ENCODE results near the gene ZNF74.

Gene ZNF74

DNA sequence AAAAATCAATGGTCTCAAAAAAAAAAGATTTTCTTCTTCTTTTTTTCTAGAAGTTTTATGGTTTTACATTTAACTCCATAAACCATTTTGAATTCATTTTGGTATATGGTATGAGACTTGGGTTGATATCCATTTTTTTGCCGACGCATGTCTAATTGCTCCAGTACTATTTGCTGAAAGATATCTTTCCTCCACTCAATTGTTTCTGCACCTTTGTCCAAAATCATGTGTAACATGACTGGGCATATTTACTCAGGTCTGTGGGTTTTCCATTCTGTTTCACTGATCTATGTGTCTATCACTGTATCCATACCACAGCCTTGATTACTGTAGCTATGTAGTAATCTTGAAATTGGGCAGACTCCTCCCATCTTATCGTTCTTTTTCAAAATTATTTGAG, 59.3 kb downstream of the ZNF74 start:
- Histone ChIP-seq H3K9me3 (ENCODE audit: control insufficient read depth, insufficient read depth, low read depth, low read length) (no peaks in the 10 kb centered on the region), H3K36me3 (ENCODE audit: control insufficient read depth, insufficient read depth, low read length) (peaks cover 4% of the 10 kb centered on the region; the same call in 1 of the 2 replicates), H3K4me3 (ENCODE audit: low read depth, low read length) (no peak overlapping the region)

DNA sequence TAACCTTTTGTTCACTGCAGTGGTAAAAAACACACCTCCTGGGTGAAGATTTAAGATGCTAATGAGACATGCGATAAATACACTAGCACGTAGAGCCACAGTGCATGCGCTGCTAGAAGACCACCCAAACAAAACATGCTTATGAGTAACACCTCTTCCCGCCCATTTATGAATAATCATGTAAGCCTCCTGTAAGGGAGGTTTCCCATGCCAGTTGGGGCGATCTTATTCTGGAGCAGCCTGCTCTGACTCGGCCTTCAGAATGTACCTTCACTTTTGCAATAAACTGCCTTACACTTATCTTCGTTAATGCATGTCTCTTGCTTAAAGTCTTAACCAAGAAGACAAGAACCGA, 61.7 kb downstream of the ZNF74 start:
- peaks cover 4% of the 10 kb centered on the region; the same call in 1 of the 2 replicates for H3K36me3 ChIP-seq (ENCODE audit: control insufficient read depth, insufficient read depth, low read length)
- no peak overlapping the region for H3K27ac ChIP-seq (ENCODE audit: low read depth, low read length)
- H3K4me3 ChIP-seq (ENCODE audit: low read depth, low read length) = no peak overlapping the region

More for the DNA sequence above, 59.3 kb downstream of the ZNF74 start:
- Histone ChIP-seq H3K4me1 (ENCODE audit: control insufficient read depth, insufficient read depth, low read length) (peaks cover 4% of the 10 kb centered on the region), H3K27me3 (ENCODE audit: control insufficient read depth, insufficient read depth, low read length) (no peaks in the 10 kb centered on the region), H3K9ac (ENCODE audit: low read length) (no peak overlapping the region), H3K27ac (ENCODE audit: low read depth, low read length) (no peak overlapping the region)

DNA sequence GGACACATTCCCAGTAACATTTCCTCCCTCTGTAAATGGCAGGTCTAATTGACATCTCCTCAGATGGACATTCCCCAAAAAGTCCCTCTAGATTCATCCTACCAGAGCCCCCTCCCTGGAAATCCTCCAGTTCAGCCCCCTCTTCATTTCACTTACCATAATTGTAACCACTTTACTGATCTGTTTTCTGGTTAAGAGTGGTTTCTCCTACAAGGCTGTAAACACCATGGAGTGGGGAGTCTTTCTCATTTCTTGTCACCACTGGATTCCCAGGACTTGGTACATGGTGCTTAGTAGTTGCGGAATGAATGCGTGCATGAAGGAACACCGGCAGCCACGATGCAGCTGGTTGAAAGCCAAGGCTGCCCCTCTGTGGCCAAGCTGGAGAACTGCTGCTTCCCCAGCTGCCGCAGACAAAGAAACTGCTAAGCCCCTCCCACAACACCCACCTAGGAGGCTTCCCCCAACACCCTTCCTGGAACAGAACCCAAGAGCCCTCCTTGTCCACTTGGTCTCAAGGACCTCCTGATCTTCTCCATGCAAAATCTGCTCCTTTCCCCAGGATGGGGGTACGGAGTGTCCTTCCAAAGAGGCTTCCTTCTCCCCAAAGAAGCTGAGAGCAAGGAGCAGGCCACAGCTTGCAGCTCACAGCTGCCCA, 62.2 kb downstream of the ZNF74 start:
- Histone ChIP-seq H3K4me1 (ENCODE audit: control insufficient read depth, insufficient read depth, low read length) (peaks cover 4% of the 10 kb centered on the region), H3K9me3 (ENCODE audit: control insufficient read depth, insufficient read depth, low read depth, low read length) (no peaks in the 10 kb centered on the region), H3K36me3 (ENCODE audit: control insufficient read depth, insufficient read depth, low read length) (peaks cover 4% of the 10 kb centered on the region; the same call in 1 of the 2 replicates), H3K4me3 (ENCODE audit: low read depth, low read length) (no peak overlapping the region), H3K27ac (ENCODE audit: low read depth, low read length) (no peak overlapping the region), H3K27me3 (ENCODE audit: control insufficient read depth, insufficient read depth, low read length) (no peaks in the 10 kb centered on the region), H3K9ac (ENCODE audit: low read length) (no peak overlapping the region)

More for the DNA sequence above, 61.7 kb downstream of the ZNF74 start:
- Histone ChIP-seq H3K27me3 (ENCODE audit: control insufficient read depth, insufficient read depth, low read length) (no peaks in the 10 kb centered on the region), H3K9me3 (ENCODE audit: control insufficient read depth, insufficient read depth, low read depth, low read length) (no peaks in the 10 kb centered on the region), H3K4me1 (ENCODE audit: control insufficient read depth, insufficient read depth, low read length) (peaks cover 4% of the 10 kb centered on the region), H3K9ac (ENCODE audit: low read length) (no peak overlapping the region)

DNA sequence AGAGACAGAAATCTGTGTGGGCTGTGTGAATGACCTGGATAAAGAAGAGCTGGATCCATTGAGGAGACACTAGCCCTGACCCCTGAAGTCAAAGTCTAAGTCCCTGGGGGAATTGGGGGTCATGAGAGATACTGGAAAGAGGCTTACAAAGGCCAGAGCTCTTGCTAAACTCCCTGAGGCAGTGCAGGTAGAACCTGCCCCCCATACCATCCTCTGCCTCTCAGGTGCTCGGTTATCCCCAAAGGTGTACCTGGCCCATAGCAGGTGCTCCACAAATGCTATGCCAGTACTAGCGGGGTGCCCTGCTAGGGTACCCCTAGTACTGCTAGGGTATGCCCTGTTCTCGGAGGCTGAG, 62.7 kb downstream of the ZNF74 start:
- H3K27ac ChIP-seq (ENCODE audit: low read depth, low read length) = no peak overlapping the region
- H3K36me3 ChIP-seq (ENCODE audit: control insufficient read depth, insufficient read depth, low read length) = peaks cover 4% of the 10 kb centered on the region; the same call in 1 of the 2 replicates
- no peaks in the 10 kb centered on the region for H3K9me3 ChIP-seq (ENCODE audit: control insufficient read depth, insufficient read depth, low read depth, low read length)
- H3K9ac ChIP-seq (ENCODE audit: low read length) = no peak overlapping the region
- H3K27me3 ChIP-seq (ENCODE audit: control insufficient read depth, insufficient read depth, low read length) = no peaks in the 10 kb centered on the region
- no peak overlapping the region for H3K4me3 ChIP-seq (ENCODE audit: low read depth, low read length)
- peaks cover 4% of the 10 kb centered on the region for H3K4me1 ChIP-seq (ENCODE audit: control insufficient read depth, insufficient read depth, low read length)

DNA sequence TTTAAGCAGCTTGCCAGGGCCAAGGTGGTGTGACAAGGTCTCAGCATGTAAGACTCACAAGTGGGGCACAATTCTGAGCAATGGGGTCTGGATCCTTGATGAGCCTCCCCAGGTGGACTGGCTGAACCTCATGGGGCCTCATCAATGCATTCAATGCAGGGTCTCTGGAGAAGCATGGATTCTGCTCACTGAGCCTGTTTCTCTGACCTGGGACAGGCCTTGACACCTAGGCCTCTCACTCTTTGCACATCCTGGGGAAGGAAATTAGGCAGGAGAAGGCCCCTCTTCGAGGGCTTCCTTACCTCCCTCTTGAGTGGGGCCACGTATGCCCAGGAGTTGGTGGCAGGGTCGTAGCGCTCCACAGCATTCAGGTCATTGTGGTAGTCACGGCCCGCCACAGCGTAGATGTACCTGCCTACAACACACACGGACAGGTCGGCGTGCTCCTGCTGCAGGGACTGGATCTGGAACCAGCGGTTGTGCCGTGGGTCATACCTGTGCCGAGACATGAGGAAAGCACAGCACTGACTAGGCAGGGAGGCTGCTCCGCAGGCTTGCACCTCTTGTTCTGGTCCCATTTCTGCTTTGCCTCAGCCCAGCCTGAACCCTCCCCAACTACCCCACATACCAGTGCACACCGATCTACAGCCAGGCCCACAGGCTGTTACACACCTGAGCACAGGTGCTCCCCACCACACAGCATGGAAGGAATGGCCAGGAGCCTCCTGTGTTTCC, 63.7 kb downstream of the ZNF74 start:
- Histone ChIP-seq H3K27me3 (ENCODE audit: control insufficient read depth, insufficient read depth, low read length) (no peaks in the 10 kb centered on the region), H3K27ac (ENCODE audit: low read depth, low read length) (no peak overlapping the region), H3K9ac (ENCODE audit: low read length) (no peak overlapping the region), H3K9me3 (ENCODE audit: control insufficient read depth, insufficient read depth, low read depth, low read length) (no peaks in the 10 kb centered on the region), H3K4me3 (ENCODE audit: low read depth, low read length) (no peak overlapping the region), H3K36me3 (ENCODE audit: control insufficient read depth, insufficient read depth, low read length) (peaks cover 4% of the 10 kb centered on the region; the same call in 1 of the 2 replicates), H3K4me1 (ENCODE audit: control insufficient read depth, insufficient read depth, low read length) (peaks cover 4% of the 10 kb centered on the region)
